Measurements from ENCODE around the gene SCP2.

SCP2 gene

GRCh38 chr1:53082826-53083455 lies 155.9 kb downstream of the SCP2 start:
- no peak for DNase-seq (ENCODE audit: low read depth)

GRCh38 chr1:53083636-53084588 lies 156.8 kb downstream of the SCP2 start:
- DNase-seq (ENCODE audit: low read depth), result no peak

- no peak for DNase-seq (ENCODE audit: low read depth)
Measured at GRCh38 chr1:53084589-53084971, 157.5 kb downstream of the SCP2 start.

GRCh38 chr1:53085405-53085804 lies 158.3 kb downstream of the SCP2 start:
- DNase-seq (ENCODE audit: low read depth), result no peak

- no peak for DNase-seq (ENCODE audit: low read depth)
Measured at GRCh38 chr1:53086491-53087070, 159.5 kb downstream of the SCP2 start.

- no peak for DNase-seq (ENCODE audit: low read depth)
Measured at GRCh38 chr1:53087332-53088285, 160.5 kb downstream of the SCP2 start.

- no peak for DNase-seq (ENCODE audit: low read depth)
Measured at GRCh38 chr1:53088616-53089300, 161.7 kb downstream of the SCP2 start.

GRCh38 chr1:53089478-53090226 lies 162.6 kb downstream of the SCP2 start:
- no peak for DNase-seq (ENCODE audit: low read depth)

GRCh38 chr1:53090227-53091147 lies 163.4 kb downstream of the SCP2 start:
- no peak for DNase-seq (ENCODE audit: low read depth)

GRCh38 chr1:53091841-53092645 lies 165.0 kb downstream of the SCP2 start:
- no peak for DNase-seq (ENCODE audit: low read depth)

GRCh38 chr1:53092659-53093450 lies 165.8 kb downstream of the SCP2 start:
- no peak for DNase-seq (ENCODE audit: low read depth)

- DNase-seq (ENCODE audit: low read depth), result no peak
Measured at GRCh38 chr1:53093451-53093754, 166.3 kb downstream of the SCP2 start.

GRCh38 chr1:53093778-53094532 lies 166.9 kb downstream of the SCP2 start:
- no peak for DNase-seq (ENCODE audit: low read depth)

- DNase-seq (ENCODE audit: low read depth), result no peak
Measured at GRCh38 chr1:53094533-53094919, 167.4 kb downstream of the SCP2 start.
